Right ventricle myocardium superior (tissue), 1 donor: ENCODE measurements around the gene ASAP2. TPM values are rescaled to one million over a fixed set of nuclear protein-coding genes. Genes with fewer than 3 reads are reported as not detected.
"Not testable (repeated sequence)": the region's sequence is repeated elsewhere in the genome, so short reads cannot be mapped to it uniquely, and the experiment has no call there.

Source experiments
- ATAC-seq: fragments of 200-7000 bp; cut with Tn5 transposase; one replicate; pipeline ENCODE4 v1.9.1; 2020; ENCODE audit warnings: mild to moderate bottlenecking; ENCODE audit not compliant: poor library complexity
- DNase-seq: peaks from one replicate; pipeline ENCODE4 v3.0.0-alpha.2; 2020
- intact Hi-C: fragments of 100-400 bp; cut with DNase I; formaldehyde crosslinking; loops from one replicate; pipeline ENCODE4 v1.11.2; 2022
- total RNA-seq: library from RNA; stranded (reverse); fragmentation: NEBNext Ultra II Directional; extraction: Animal tissue kit (Norgen Biotek cat#: 25700); gene quantifications from one replicate; pipeline ENCODE4 v1.2.1, GENCODE V29; 2021
- donor health status: DM: no; HTN: yes; CAD: no; lungs with severe emphysema.

ASAP2 gene
- total RNA-seq, 1 donor from 2014 or later = 10.7 TPM

DNA sequence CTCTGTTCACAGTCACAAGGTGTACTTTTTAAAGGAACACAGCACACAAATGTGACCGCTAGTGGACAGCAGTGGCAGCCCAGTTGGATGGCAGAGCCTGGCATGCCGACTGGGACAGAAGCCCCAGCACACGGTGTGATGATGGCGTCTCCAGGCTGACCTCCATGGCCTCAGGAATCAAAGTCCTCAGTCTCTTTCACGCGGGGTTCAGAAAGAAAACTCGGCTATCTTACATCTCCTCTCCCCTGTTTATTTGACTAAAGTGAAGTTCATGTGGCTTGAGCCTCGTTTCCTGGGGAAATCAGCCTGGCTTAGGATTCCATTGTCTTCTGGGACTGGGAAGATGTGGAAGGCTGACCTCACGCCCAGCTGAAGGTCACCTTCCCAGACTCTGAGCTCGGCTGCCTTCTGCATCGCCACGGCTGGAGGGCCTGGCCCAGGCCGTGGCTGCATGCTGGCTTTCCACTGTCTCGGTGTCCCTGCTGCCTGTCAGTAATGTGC, 56.1 kb downstream of the ASAP2 start:
- intact Hi-C loops = no loop called here
- peak; percentile 68 for DNase-seq
- peak; percentile 72 for ATAC-seq

DNA sequence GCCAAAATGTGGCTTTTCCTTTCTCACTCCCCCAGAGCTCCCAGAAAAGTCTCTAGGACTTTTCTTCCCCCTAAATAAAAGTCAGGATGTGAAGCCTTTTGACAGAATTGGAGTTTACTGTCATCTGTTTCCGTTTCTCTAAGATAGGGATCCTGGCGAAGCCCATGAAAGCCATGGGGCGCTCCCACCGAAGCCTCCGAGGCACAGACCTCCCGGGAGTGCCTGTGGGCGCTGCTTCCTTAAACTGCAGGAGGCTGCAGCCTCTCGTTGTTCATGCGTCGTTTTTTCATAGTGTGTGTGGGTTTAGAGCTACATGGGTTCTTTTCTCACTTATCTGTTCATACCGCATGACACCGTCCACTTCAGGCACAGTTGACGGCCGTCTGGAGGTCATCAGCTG, 56.8 kb downstream of the ASAP2 start:
- ATAC-seq = no peak
- no peak for DNase-seq
- intact Hi-C loops = no loop called here

DNA sequence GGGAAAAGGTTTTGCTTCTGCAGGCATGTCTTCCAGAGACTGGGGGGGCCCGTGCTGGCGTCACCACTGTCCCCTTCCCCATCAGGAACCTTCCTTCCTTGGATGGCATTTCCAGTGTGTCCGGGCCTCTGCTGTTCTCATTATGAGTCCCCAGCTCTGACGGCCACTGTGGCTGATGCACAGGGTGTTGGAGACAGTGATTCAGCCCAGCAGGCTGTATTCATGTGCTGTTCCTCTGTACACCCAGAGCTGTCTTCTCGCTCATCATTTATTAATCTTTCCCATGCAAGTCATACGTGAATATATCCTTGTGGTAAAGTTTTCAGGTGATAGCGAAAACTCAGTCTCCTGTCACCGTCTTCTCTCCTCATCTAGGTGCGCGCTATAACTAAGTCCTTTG, 57.7 kb downstream of the ASAP2 start:
- no peak for DNase-seq
- intact Hi-C loops = no loop called here
- no peak for ATAC-seq

DNA sequence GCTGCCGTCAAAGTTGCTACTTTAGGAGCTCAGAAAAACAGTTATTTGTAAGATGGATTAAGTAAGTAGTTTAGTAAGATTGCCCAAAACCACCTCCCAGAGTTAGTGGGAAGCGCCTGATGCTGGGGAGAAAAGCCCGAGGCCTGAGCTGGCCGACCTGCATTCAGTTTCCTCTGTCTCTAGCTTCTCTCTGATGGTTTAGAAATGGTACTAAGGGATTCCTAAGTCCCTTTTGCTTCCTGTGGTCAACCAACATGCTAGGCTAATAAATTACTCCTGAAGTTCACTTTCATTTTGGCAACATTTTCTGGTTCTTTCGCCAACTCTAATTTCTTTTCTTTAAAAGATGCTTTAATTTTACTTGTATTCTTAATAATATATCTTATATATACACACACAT, 60.1 kb downstream of the ASAP2 start:
- intact Hi-C loops = no loop called here
- DNase-seq = no peak

DNA sequence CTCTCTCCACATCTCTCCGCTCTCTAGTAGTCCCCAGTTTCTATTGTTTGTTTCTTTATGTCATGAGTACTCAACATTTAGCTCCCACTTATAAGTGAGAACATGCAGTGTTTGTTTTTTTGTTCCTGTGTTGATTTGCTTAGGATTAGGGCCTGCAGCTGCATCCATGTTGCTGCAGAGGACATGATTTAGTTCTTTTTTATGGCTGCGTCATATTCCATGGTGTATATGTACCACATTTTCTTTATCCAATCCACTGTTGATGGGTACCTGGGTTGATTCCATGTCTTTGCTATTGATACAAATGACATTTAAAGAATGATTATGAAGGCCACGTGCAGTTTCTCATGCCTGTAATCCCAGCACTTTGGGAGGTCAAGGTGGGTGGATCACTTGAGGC, 60.7 kb downstream of the ASAP2 start:
- ATAC-seq, DNase-seq, intact Hi-C loops: not testable (repeated sequence)

More for the DNA sequence above, 60.1 kb downstream of the ASAP2 start:
- ATAC-seq = no peak

DNA sequence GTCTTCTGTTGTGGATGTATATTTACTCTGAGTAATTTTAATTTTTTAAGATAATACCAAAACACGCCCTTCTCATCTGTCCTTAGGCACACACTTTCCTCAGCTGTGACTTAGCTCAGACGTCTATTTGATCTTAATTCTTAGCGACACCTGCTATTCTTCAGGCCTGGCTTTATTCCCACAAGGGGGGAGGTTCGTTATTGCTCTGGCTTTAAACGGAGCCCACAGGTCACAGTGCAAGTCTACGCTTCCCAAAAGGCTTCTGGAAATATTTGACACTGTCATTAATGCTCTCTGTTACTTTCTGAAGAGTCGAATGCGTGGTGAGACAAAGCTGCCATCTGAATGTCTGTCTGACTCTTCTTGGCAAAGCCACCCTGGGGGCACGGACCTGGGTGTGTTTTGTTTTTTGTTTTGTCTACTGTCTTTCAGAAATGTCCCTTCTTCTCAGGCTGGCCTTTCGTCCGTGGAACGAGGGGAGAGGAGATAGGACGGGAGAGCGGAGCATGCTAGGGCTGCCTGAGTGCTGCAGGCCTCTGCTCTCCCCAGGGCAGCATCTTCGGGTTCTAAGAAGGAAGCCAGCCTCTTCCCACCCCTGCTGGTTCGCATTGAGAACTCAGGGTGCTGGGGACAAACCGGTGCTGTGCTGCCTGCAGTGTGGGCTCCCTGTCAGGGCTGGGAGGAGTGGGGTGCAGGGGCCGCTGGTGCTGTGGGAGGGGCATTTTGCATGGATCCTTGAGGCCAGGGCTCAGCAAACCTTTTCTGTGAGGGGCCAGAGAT, 61.9 kb downstream of the ASAP2 start:
- no peak for ATAC-seq
- DNase-seq = no peak
- intact Hi-C loops = no loop called here

DNA sequence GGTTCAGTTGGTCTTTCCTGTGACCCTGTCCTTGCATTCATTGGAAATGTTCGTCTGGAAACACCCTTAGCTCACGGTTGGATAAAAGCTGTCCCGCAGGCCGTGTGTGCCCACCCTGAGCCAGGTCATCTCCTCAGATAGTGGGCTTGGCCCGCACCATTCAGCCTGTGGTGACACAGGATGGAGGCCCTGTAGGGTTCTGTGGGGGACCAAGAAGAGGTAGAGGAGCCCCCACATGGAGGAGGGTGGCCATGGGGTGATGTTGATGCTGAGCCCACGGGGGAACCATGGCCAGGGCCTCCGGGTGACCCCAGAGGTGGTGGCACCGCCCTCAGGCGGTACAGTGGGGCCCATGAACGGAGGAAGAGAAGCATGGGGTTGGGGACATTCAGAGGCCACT, 62.7 kb downstream of the ASAP2 start:
- intact Hi-C loops = no loop called here
- DNase-seq (no peak), ATAC-seq (no peak)

DNA sequence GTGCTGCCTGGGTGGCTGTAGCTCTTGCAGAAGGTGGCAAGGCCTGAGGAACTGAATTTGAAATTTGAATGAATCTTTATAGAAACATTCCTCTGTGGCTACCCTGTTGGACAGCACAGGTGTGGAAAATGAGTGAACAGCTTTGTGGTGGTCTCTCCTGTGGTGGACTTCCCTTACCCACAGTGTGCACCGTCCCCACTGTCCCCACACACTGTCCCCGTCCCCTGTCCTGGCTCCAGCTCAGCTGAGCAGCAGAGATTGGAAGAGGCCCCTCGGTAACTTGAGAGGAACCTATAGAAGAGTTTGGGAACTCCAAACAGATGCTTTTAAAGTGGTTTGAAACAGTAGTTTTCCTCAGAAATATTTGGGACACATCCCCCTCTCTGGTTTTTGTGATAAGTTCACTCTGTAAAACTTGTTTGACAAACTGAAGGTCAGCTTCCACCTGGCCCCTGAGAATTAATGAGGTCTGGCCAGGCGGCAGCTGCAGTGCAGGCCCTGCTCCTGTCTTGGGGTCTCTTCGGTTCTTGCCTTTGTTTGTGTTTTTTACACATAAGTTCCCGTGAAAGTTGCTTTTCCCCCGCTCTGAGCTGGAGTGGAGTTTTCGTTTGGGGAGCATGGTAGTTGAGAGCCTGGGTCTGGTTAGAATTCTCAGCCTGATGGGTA, 63.2 kb downstream of the ASAP2 start:
- intact Hi-C loops = no loop called here
- no peak for DNase-seq
- no peak for ATAC-seq

DNA sequence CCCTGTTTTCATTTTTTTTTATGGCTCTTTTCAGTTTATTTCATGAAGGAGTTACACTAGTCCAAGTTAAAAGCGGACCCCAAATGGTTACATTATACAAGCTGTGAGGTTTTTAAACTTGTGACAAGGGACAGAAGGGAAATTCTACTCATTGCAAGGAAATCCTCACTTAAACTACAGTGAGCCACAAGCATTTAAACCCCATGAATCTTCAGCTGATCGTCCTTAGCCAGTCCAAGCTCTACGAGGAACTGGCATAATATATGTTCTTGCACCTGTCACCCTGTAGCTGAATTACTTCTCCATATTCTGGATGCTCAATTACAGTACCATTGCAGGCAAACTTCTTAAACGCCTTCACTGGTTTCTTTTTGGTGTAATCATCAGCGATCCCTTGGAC, 64.5 kb downstream of the ASAP2 start:
- intact Hi-C loops = no loop called here
- DNase-seq (no peak), ATAC-seq (no peak)

DNA sequence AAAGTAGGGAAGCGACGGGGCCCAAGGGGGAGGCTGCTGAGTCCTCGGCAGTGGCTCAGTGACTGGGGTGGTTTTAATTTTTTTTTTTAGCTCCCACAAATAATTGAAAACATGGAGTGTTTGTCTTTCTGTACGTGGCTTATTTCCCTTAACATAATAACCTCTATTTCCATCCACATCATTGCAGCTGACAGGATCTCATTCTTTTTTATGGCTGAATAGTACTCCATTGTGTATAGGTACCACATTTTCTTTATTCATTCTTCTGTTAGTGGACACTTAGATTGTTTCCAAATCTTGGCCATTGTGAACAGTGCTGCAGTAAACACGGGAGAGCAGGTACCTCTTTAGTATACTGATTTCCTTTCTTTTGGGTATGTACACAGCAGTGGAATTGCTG, 65.1 kb downstream of the ASAP2 start:
- intact Hi-C loops = no loop called here
- DNase-seq (no peak), ATAC-seq (no peak)

DNA sequence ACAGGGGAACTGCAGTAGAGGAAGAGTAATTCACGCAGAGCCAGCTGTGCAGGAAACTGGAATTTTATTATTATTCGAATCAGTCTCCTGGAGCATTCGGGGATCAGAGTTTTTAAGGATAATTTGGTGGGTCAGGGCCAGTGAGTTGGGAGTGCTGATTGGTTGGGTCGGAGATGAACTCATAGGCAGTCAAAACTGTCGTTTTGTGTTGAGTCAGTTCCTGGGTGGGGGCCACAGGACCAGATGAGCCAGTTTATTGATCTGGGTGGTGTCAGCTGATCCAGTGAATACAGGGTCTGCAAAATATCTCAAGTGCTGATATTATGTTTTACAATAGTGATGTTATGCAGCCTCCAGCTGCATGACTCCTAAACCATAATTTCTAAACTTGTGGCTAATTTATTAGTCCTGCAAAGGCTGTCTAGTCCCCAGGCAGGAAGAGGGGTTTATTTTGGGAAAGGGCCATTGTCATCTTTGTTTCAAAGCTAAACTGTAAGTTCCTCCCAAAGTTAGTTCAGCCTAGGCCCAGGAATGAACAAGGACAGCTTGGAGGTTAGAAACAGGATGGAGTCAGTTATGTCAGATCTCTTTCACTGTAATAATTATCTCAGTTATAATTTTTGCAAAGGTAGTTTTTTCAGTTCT, 67.0 kb downstream of the ASAP2 start:
- intact Hi-C loops = no loop called here
- no peak for DNase-seq
- ATAC-seq = no peak

DNA sequence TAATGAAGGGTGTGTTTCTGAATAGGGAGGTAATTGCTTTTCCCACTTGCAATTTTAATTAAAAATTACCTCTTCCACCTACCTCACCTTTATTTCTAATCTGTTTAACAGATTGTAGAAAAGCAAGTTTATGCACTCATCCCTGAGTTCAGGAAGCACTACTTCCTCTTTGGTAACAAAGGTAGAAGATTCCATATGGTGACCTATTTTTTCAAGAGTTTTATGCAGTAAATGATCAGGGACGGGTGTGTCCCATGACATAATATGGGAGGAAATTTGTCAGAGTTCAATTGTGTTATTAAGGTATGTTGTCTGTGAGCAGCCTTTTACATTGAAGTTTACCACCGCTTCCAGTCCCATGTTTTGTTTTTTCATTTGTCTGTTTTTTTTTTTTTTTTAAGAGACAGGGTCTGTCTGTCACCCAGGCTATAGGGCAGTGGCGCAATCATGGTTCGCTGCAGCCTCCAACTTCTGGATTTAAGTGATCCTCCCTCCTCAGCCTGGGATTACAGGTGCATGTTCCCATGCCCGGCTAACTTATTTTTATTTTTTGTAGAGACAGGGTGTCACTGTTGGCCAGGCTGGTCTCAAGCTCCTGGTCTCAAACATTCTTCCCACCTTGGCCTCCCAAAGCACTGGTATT, 68.2 kb downstream of the ASAP2 start:
- ATAC-seq (no peak), DNase-seq (no peak)
- intact Hi-C loops = no loop called here

DNA sequence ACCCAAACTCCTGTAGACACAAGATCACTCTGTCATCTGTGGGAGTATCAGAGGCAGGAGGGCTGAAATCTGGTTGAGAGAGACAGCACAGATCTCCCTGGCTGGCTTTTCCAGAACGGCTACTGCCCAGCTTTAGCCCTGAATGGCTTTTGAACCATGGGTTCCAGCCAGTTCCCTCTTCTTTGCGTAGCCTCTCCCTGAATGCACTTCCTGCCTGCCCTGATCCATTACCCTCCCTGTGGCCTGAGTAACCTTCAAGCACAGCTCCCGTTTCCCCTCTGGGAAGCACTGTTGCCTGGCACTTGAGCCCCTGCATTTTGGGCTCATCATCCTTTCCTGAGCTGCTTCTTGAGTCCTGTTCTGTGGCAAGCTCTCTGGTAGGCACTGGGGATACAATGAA, 68.8 kb downstream of the ASAP2 start:
- DNase-seq (no peak), ATAC-seq (no peak)
- intact Hi-C loops = no loop called here

DNA sequence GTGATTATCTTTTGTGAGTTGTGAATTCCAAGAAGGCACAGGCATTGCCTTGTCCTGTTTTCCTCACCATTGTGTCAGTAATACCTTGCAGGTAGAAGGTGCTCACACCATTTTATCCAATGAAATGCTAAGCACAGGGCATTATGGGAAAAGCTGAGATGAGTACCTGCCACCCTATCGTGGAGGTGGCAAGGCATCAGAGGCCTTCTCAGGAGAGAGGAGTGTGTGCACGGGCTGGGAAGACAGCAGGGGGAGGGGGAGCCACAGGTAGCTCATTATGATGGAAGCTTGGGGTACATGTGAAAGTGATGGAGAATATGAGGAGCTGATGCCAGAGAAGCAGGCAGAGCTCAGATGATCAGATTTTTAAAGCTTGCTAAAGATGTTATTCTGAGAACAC, 69.5 kb downstream of the ASAP2 start:
- no peak for ATAC-seq

DNA sequence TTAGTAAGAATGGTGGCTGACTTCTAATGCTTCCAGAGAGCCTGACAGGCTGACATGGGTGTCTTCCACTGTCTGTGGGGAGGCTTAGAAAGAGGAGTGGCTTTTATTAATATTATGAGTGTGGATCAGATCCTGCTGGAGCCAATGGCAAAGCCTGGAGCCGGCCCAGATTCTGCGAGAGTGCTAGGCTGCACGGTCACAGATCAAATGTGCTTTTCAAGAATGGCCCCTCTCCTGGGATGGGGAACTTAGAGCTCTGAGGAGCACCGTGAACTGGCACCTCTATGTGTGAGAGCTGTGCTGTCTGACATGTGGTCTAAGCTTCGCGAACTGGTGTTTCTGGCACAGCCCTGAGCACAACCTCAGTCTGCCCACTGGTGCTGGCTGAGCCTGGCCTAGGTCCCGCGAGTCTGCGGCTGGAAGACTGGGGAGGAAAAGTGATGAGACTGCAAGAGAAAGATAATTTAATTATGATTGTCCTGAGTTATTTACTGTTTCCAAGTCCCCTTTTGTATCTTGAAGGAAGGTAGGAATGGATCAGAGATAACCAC, 70.4 kb downstream of the ASAP2 start:
- ATAC-seq (no peak), DNase-seq (no peak)
- intact Hi-C loops = no loop called here

More for the DNA sequence above, 69.5 kb downstream of the ASAP2 start:
- no peak for DNase-seq
- intact Hi-C loops = no loop called here

DNA sequence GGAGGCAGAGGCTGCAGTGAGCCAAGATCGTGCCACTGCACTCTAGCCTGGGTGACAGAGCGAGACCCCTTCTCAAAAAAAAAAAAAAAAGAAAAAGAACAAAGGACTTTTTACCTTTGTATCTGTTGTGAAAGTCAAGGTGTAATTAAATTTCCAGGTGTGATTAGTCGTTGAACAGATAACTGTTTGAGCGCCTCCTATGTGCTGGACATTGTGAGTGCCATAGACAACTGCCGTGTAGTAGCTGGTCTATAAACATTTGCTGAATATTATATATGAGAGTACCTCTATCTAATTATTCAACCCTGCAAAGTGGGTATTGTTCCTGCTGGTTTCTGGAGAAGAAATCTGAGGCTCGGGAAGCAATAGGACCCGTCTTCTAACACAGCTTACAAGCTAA, 71.8 kb downstream of the ASAP2 start:
- DNase-seq (no peak), ATAC-seq (no peak)
- intact Hi-C loops = no loop called here

DNA sequence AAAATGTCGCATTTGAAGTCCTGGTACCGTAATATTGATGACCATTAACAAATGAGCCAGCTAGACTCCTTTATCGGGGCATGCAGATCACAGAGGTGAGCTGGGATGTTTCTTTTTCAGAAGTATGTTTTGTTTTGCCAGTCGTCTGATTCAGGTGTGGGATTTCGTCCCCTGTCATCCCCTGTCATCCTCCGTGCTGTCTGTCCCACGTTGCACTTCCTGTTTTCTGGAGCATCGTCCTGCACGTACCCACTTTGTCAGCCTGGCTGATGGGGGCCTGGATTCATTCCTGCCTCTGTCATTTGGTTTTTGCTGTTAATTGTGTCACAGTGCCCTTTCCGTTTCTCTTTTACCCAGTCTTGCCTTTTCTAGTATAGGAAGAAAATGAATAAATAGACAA, 72.8 kb downstream of the ASAP2 start:
- intact Hi-C loops = no loop called here
- ATAC-seq (no peak), DNase-seq (no peak)

DNA sequence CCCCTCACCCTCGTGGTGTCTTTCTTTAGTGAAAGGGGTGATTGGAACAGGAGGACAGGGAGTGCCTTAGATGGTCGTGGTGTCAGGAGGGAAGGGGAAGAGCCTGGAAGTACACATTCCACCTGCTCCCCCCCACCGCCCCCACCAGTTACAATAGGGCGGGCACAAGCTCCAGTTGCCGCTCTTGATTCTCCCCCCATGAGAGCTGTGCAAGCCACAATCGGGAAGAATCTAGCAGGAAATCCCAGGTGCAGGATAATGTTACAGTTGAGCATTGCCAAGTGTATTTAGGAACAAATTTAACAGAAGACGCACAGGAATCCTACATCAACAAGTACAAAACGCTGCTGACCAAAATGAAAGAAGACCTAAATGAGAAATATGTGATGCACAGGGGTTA, 73.6 kb downstream of the ASAP2 start:
- no peak for DNase-seq
- intact Hi-C loops = no loop called here

DNA sequence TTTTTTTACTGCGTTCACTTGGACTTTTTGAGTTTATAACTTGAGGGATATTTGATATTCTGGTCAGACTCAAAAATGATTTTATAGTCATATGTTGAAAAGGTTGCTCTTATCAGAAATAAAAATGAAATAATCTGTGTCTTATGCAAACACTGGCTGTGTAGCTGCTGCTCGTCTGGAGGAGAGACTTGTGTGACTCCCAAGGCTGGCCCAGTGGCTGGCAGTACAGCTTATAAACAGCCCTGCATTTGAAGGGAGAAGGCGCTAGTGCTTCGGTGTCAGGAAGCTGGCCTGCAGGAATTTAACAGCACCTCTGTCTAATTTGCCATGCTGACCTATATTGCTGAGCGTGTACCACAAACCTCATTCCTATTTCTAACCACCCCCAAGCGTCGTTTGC, 74.5 kb downstream of the ASAP2 start:
- DNase-seq = no peak

More for the DNA sequence above, 73.6 kb downstream of the ASAP2 start:
- ATAC-seq = no peak

More for the DNA sequence above, 74.5 kb downstream of the ASAP2 start:
- intact Hi-C loops = no loop called here
- ATAC-seq = no peak
